ENCODE results near the gene CD177.

DNA sequence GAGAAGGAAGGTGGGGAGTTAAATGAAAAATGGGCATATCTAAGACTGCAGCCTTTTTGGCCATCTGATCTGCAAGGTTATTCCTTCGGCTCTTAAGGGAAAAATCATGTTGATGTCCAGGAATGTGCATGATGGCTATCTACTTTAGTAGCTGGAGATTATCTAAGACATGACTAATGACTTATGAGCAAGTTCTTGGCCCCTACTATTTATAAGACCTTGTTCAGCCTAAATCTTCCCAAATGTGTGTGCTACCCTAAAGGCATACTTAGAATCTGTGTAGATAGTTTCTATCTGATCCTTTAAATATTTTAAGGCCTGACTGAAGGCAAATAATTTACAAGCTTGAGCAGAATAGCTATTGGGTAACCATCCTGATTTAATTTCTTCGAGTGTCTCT, 41.8 kb upstream of the CD177 start:
- no peak for TF ChIP-seq POLR2A (IDR thresholded peaks at IDR 0.05; ENCODE audit: low read depth, low read length)
- TF ChIP-seq POLR2AphosphoS5 (IDR thresholded peaks at IDR 0.05; ENCODE audit: low read depth, low read length) = no peak
- no peak for TF ChIP-seq TAF1 (IDR thresholded peaks at IDR 0.05; ENCODE audit: borderline replicate concordance, low read depth, low read length)
